GM10266 (cell line): ENCODE data around the gene DNAJC17.
A peak's percentile ranks its signal among the peaks of the same experiment; 100 is the strongest.

Experiments
- DNase-seq: peaks from one replicate; pipeline ENCODE4 v3.0.0; 2012; ENCODE audit errors: extremely low spot score
- TF ChIP-seq, protein P1 (sequence below): IDR thresholded peaks from 2 replicates; pipeline ENCODE4 v1.5.1; 2012; ENCODE audit warnings: mild to moderate bottlenecking, low read depth; ENCODE audit not compliant: control insufficient read depth, insufficient read depth; ENCODE audit errors: missing control alignments

Gene DNAJC17

GRCh38 chr15:40747685-40748631 is 59.3 kb downstream of the DNAJC17 start:
- TF ChIP-seq, protein P1, sequence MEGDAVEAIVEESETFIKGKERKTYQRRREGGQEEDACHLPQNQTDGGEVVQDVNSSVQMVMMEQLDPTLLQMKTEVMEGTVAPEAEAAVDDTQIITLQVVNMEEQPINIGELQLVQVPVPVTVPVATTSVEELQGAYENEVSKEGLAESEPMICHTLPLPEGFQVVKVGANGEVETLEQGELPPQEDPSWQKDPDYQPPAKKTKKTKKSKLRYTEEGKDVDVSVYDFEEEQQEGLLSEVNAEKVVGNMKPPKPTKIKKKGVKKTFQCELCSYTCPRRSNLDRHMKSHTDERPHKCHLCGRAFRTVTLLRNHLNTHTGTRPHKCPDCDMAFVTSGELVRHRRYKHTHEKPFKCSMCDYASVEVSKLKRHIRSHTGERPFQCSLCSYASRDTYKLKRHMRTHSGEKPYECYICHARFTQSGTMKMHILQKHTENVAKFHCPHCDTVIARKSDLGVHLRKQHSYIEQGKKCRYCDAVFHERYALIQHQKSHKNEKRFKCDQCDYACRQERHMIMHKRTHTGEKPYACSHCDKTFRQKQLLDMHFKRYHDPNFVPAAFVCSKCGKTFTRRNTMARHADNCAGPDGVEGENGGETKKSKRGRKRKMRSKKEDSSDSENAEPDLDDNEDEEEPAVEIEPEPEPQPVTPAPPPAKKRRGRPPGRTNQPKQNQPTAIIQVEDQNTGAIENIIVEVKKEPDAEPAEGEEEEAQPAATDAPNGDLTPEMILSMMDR = no peak
- no peak for DNase-seq

DNA sequence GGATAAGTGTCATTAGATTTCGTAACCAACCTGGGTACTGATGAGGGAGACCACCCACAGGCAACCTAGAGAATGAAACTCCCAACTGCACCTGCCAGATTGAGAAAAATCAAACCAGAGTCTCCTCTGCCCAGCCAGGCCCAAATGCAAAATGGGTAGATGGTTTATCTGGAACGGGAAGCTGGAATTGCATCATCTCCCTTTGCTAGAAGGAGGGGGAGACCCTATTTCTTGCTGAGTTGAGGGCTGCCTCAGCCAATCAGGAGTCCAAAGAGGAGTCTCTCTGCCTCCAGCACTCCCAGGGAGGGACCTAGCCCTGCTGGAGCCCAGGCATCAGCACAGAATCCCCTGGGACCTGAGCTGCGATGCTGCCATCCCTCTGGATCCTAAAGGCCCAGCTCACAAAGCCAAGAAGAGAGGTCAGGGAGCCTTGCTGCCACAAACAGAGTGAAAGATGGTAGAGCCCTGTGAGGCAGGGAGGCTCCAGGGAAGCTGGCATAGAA is 60.3 kb downstream of the DNAJC17 start:
- DNase-seq = no peak
- TF ChIP-seq, protein P1 = no peak

GRCh38 chr15:40744815-40745152 is 62.5 kb downstream of the DNAJC17 start:
- TF ChIP-seq, protein P1 = no peak
- no peak for DNase-seq

- peak; percentile 54 for DNase-seq
Measured at GRCh38 chr15:40743921-40744814, 63.1 kb downstream of the DNAJC17 start.

DNA sequence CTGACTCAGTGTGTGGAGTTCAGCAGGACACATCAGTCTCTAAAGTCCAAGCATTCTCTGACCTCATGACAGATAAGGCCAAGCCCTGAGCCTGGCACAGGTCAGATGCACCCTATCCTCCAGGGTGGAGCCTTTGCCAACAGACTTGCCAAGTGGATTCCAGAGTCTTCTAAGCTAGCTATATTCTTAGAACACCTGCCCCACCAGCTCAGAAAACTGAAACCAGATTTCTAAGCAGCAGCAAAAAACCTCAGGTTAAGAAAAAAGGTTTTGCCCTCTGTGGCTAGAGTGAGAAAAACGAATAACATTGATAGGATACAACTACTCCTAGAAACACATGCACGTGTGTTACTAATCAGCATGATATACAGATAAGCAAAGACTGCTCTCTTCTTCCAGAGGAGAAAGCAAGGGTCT is 63.8 kb downstream of the DNAJC17 start:
- no peak for DNase-seq

More at GRCh38 chr15:40743921-40744814, 63.1 kb downstream of the DNAJC17 start:
- TF ChIP-seq, protein P1 = no peak

DNA sequence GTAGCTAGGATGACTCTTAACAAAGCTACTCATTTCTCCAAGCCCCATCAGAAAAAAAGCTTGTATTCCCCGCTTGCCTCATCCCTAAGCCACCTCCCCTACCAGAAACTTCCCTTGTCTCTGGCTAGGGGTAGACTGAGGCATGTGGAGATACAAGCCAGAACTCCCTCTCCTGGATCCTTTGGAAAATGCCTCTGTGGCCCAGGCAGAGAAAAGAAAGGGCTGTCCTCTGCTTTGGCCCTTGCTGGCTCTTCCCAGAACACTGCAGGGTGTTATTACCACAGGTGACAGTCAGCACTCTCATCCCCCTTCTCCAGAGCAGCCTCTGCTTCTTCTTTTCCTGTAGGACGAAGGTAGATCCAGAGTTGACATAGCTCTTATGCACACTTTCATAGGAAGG is 67.4 kb downstream of the DNAJC17 start:
- DNase-seq = no peak

More for the DNA sequence above, 63.8 kb downstream of the DNAJC17 start:
- TF ChIP-seq, protein P1 = no peak

More for the DNA sequence above, 67.4 kb downstream of the DNAJC17 start:
- TF ChIP-seq, protein P1 = no peak
